LoVo (cell line): ENCODE data around the gene PTPN14.

ENCODE experiments used
- DNase-seq: peaks from one replicate; pipeline ENCODE4 v3.0.0-alpha.2; 2016; ENCODE audit warnings: low spot score

PTPN14 gene

GRCh38 chr1:214331827-214332423 lies 219.5 kb downstream of the PTPN14 start:
- DNase-seq = peak; percentile 39

DNA sequence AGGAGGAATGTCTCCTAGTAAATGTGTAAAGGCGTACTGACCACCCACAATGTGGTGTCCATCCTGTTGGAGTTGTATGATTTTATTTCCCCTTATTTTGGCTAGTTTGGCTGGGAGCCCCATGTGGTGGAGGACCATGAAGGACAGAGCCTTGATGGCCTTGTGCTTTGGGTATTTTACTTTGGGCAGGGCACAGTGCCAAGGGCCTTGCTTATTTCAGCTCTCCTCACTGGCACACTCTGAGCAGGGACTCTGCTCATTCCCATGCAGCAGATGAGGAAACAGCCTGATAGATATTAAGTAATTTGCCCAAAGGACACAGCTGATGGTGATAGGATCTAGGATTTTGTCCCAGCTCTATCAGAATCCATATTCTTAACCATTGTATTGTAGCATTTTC lies 220.2 kb downstream of the PTPN14 start:
- no peak for DNase-seq

GRCh38 chr1:214330715-214331114 lies 220.7 kb downstream of the PTPN14 start:
- no peak for DNase-seq

DNA sequence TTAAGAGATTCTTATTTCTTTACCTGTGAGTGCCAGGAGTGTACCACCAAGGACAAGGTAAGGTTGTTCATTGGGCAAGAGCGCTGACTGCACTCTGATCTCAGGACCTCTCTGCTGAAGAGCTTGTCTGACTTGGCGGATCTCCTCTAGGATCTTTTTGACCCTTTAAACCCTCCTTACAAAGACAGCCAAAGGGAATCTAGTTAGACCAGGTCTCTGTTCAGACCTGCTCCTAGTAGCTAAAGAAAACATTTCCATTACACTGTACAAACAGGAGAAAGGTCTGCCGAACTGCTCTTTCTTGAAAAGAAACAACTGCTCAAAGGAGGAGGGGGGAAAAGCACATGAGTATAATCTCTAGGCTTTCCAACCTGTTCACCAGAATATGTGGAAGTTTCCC lies 221.2 kb downstream of the PTPN14 start:
- DNase-seq = no peak

GRCh38 chr1:214329470-214330220 lies 221.8 kb downstream of the PTPN14 start:
- DNase-seq = no peak

GRCh38 chr1:214328770-214329469 lies 222.5 kb downstream of the PTPN14 start:
- DNase-seq = peak; percentile 73

DNA sequence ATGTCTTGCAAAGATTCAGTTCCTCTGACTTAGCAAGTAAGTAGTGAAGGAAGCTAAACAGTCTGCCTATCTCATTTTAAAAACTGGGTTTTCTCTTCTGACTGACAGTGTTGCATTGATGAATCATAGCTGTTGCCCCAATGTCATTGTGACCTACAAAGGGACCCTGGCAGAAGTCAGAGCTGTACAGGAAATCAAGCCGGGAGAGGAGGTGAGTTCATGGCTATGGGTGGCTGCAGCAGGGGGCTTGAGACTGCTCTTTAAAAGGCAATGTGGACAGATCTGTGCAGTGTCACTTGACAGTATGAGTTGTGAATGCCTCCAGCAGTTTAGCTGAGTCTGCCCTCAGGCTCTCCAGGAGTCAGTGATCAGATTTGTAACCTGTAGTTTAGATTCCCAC lies 223.9 kb downstream of the PTPN14 start:
- DNase-seq = no peak

GRCh38 chr1:214326406-214326805 lies 225.0 kb downstream of the PTPN14 start:
- no peak for DNase-seq

DNA sequence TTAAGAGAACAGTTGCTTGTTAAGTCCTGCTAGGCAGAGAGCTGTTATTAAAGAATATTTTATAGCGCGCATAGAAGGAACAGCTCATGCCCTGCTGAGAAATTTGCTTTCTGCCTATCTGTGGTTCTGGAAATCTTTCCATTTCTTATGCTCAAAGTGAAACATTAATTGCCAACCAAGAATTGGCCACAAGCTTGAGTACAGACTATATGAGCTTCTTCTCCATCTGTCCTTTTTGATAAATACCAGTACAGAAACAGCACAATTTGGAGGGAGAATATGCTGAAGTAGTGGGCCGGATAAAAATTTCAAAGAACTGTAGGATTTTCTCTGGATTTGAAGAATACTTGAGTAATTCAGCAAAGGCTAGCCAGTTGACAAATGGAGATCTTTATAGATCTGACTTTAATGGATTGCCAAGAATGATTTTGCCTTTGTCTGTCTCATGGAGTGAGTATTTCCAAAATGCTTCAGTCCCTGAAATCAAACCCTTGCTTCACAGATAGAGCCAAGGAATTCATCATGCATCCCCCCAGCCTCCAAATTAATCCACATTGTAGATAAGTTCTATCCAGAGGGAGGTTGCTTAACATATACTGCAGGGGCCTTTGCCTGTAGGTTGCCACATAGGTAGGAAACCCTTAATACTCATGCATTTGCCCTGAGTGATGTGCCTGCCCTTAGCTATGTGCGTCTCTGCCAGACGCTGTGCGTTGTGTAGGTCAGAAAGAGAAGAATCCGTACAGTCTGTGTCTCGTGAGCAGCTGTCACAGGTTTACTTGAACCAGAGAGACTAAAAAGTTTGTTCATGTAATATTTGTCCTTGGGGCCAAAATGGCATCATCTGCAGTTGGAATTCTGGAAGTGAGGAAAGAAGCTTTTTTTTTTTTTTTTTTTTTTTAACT lies 226.3 kb downstream of the PTPN14 start:
- DNase-seq = no peak

DNA sequence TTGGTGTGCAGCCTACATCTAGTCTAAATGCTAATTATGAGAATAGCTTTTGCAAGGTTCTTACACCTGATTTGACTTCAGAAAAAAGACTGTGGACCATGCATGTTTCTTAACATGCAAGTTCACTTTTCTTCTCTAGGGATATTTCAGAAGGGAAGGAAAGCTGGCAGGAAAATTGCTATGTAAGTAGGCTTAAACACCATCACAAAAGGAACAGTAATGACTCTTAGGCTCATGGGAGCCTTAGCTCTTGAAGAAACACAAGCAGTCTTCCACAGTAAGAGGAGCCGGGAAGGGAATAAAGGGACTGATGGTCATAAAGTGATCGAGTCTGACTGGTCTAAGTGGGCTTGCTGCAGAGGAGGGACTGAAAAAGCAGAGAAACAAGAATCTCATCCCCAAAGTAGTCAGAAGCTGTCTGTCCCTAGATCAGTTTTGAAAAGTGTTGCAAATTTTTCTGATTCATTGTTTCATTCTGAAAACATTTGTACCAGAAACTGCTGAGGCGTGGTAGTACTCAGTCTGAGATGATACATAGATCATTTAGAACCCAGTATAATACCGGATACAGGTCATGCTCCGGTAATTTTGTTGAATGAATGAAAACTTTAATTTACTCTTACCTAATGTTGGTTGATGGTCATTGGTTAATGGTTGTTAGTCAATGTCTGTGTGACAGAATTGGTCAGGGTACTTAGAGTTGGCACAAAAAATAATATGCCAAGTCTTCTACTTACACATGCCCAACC lies 229.5 kb downstream of the PTPN14 start:
- no peak for DNase-seq

GRCh38 chr1:214319938-214320337 lies 231.5 kb downstream of the PTPN14 start:
- no peak for DNase-seq

GRCh38 chr1:214318956-214319736 lies 232.3 kb downstream of the PTPN14 start:
- DNase-seq = no peak

- no peak for DNase-seq
These were observed 233.0 kb downstream of the PTPN14 start for GRCh38 chr1:214318356-214318755.

DNA sequence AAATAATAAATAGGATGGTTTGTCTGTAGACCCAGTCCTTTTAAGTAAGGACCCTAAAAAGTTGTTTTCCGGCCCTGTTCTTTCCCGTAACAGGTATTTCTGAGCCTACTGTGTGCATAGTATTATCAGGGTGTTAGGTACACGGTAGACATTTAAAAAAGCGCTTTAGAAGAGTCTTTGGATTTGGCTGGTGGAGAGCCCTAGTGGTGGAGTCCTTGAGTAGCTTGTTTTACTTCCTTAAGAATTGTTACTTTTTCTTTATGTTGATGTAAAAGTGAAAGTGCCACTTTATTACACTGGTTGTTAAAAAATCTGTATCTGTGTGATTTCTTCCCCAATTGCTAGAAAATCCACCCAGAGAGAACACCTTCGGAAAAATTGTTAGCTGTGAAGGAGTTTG lies 233.7 kb downstream of the PTPN14 start:
- DNase-seq = no peak

DNA sequence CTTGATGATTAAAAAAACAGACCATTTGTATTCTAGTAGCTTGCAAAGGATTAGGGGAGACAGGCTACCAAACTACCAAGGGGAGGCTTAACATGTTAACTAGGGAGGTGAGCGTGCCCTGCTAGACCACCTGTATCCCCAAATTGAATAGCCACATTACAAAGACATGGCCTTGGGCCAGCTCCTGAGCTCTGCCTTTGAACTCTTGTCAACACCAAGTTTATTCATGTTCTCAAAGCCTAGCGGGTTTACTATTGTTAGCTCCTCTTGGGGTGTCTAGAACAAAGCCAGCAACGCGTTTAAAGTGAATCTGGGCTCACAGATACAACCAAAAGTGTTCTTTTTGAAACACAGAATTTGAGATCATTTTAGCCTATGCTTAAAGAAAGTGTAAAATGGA lies 234.1 kb downstream of the PTPN14 start:
- no peak for DNase-seq

DNA sequence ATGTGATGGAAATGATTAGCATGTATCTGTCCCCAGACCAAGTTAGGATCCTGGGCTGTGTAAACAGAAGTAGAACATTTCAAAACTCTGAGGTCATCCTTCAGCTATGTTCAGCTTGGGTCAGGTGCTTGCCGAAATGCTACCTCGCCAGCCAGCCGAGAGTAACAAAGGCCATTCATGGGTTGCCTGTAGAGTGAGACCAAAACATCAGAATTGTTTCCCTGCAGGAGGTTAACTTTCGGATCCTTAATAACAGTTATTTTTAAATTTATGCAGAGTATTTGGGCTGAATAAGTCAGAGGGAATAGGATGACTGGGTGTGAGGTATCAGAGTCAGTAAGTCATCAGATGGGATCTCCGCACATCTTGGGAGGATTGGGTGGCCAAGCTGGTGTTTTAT lies 234.8 kb downstream of the PTPN14 start:
- DNase-seq = no peak

- DNase-seq = no peak
These were observed 237.1 kb downstream of the PTPN14 start for GRCh38 chr1:214314178-214314843.

DNA sequence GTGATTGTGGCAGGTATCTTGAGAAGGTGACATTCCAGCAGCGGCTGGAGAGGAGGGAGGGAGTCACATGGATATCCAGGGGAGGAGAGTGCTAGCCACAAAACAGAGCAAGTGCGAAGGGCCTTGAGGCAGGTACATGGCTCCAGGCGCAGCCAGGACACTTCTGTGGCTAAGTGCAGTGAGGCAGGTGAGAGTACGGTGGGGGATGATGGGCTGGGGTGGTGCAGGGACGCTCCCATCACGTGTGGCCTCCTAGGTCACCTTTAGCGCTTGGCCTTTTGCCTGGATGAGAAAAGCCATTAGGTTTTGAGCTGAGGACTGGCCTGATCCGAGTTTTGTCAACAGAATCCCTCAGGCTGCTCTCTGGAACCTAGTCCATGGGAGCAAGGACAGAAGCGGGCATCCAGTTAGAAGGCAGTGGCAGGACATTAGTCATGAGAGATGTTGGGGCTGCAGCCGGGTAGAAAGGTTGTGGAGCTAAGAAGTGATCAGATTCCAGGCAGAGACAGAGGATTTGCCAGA lies 238.8 kb downstream of the PTPN14 start:
- no peak for DNase-seq

GRCh38 chr1:214310777-214311690 lies 240.4 kb downstream of the PTPN14 start:
- DNase-seq = no peak
